Ovary (tissue), 9 donors: ENCODE results near the gene CEPT1. TPM values are rescaled to one million over a fixed set of nuclear protein-coding genes. Genes with fewer than 3 reads are reported as not detected.

Experiments
- DNase-seq, 5 donors: peaks; one replicate each; pipeline ENCODE4 v3.0.0-alpha.2; 2019 to 2020
- H3K27ac ChIP-seq, 2 donors: fragments of 200-600 bp; one replicate each; pipeline versions ENCODE4 v1.5.1 to v1.8.0; 2019 to 2022
- H3K27me3 ChIP-seq: fragments of 200-600 bp; one replicate; pipeline ENCODE4 v1.8.0; 2022
- H3K36me3 ChIP-seq: fragments of 200-600 bp; sonication (generic); one replicate; pipeline ENCODE4 v1.5.1; 2019
- H3K4me1 ChIP-seq: one replicate; pipeline ENCODE4 v1.8.1; 2013; ENCODE audit warnings: mild to moderate bottlenecking, moderate library complexity; ENCODE audit not compliant: insufficient read depth
- H3K4me3 ChIP-seq: fragments of 200-600 bp; sonication (generic); one replicate; pipeline ENCODE4 v1.5.1; 2017
- H3K9me3 ChIP-seq, 2 donors: fragments of 200-600 bp in 1 of 2; sonication (generic) in 1 of 2; one replicate each; pipeline versions ENCODE4 v1.5.1 to v1.8.1; 2013 to 2019; ENCODE audit warnings: mild to moderate bottlenecking in 1 of 2, moderate library complexity in 1 of 2
- EP300 ChIP-seq: sonication (generic); formaldehyde crosslinking; IDR thresholded peaks from one replicate; pipeline ENCODE4 v1.6.1; 2017; ENCODE audit warnings: antibody characterized with exemption
- POLR2A ChIP-seq: fragments of 450-650 bp; IDR thresholded peaks from one replicate; pipeline ENCODE4 v1.6.1; 2017; ENCODE audit warnings: antibody characterized with exemption, mild to moderate bottlenecking, moderate library complexity
- WGBS, 3 donors: extraction: QIAGEN DNeasy Blood & Tissue Kit in 1 of 3; methylation state at CpG; one replicate each; pipeline versions ENCODE4 v1.1.5 to v1.1.7; 2013 to 2017; 5-methylcytosine and 5-hydroxymethylcytosine counted together
- intact Hi-C, 4 donors: fragments of 100-400 bp; cut with DNase I; formaldehyde crosslinking; loops; one replicate each; pipeline versions ENCODE4 v1.11.0 to v1.15.1; 2022 to 2023
- polyA plus RNA-seq, 2 donors: library from polyadenylated mRNA; stranded (reverse); fragments of 200-250 nt in 1 of 2; fragments of 350-450 nt in 1 of 2; fragmentation: Illumina TruSeq in 1 of 2; extraction: RNeasy Lipid Tissue Mini Kit (QIAGEN cat#74804) in 1 of 2; gene quantifications; one replicate each; pipeline ENCODE4 v1.2.3, GENCODE V29; 2013 to 2014
- total RNA-seq, 7 donors: library from RNA; depleted of rRNA in 2 of 7; stranded (reverse); fragments of >200 nt in 2 of 7; fragmentation: NEBNext Ultra II Directional in 3 of 7; extraction: Animal tissue kit (Norgen Biotek cat#: 25700) in 3 of 7; gene quantifications; one replicate each; pipeline versions ENCODE4 v1.1.0 to v1.2.4, GENCODE V29; 2016 to 2023
- TF ChIP-seq, protein P1 (sequence below), 3 donors: fragments of 450-650 bp in 2 of 3; fragments of 200-600 bp in 1 of 3; IDR thresholded peaks; one replicate each; pipeline versions ENCODE4 v1.5.1 to v1.8.0; 2016 to 2022; ENCODE audit warnings: antibody characterized with exemption in 3 of 3, mild to moderate bottlenecking in 1 of 3
- donor health status: DM: no; HTN: no; CAD: no; lungs with moderate emphysema.
- donor health status: DM: no; HTN: no; CAD: no.
- donor health status: Bipolar disorder and iron deficiency.
- donor health status: DM: yes; HTN: yes; CAD: no.
- donor health status: DM: no; HTN: no; CAD: no.
- donor health status: DM: yes; HTN: yes; CAD: no.

CEPT1 gene
- total and polyA plus RNA-seq, 9 donors = 16.4 to 40.3 (median 32.4) TPM

DNA sequence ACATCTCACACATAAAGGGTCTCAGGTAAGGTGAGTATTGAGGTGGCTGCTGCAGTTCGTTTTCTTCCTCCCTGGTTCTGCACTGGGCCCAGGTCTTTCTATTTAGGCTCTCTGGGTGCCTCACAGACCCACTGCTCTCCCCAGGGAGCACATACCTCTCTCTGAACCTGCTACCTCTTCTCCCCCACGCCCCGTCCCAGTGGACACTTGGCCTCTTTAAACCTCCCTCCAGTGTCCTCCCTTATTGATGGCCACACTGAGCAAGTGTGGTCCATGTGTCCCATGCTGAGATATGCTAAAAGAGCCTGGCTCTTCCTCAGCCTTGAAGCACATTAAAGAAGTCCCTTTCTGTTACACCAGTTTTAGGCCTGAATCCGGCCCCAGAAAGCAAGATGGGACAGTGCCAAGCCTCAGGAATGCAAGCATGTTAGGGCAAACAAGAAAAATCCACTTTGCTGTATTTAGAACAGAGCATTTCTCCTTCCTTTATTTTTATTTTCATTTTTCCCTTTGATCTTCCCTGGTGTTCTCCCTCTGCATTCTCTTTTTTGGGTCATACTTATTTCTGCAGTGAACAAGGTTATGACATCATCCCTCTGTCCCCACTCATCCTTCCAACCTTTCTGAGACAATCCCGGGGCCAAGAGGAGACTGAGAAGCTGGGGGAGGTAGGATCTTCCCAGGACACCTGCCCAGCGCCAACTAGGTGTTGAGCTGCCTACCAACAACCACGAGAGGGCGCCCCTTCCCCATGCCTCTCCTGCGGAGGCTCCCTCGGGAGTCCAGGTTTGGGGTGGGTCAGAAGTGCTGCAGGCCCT lies 82.5 kb downstream of the CEPT1 start:
- Histone ChIP-seq H3K9me3 (no peaks in the 10 kb centered on the region), H3K27me3 (no peaks in the 10 kb centered on the region), H3K4me1 (no peaks in the 10 kb centered on the region), H3K27ac (no peak overlapping the region), H3K4me3 (no peak overlapping the region), H3K36me3 (no peaks in the 10 kb centered on the region)
- 26 to 31% (median 26%) methylated on average over 10 of the region's 10 CpGs for WGBS, 3 donors
- intact Hi-C loops = loop anchor here (5.0 to 10.0 kb wide), 5 partner anchors 172 to 552 kb away; no protein-coding TSS in a partner anchor
- DNase-seq = peak; percentile 59 to 77 (median 73)
- TF ChIP-seq, protein P1, sequence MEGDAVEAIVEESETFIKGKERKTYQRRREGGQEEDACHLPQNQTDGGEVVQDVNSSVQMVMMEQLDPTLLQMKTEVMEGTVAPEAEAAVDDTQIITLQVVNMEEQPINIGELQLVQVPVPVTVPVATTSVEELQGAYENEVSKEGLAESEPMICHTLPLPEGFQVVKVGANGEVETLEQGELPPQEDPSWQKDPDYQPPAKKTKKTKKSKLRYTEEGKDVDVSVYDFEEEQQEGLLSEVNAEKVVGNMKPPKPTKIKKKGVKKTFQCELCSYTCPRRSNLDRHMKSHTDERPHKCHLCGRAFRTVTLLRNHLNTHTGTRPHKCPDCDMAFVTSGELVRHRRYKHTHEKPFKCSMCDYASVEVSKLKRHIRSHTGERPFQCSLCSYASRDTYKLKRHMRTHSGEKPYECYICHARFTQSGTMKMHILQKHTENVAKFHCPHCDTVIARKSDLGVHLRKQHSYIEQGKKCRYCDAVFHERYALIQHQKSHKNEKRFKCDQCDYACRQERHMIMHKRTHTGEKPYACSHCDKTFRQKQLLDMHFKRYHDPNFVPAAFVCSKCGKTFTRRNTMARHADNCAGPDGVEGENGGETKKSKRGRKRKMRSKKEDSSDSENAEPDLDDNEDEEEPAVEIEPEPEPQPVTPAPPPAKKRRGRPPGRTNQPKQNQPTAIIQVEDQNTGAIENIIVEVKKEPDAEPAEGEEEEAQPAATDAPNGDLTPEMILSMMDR (IDR thresholded peaks at IDR 0.05) = peak; percentile 58 to 67 (median 63)
- TF ChIP-seq POLR2A = no peak

DNA sequence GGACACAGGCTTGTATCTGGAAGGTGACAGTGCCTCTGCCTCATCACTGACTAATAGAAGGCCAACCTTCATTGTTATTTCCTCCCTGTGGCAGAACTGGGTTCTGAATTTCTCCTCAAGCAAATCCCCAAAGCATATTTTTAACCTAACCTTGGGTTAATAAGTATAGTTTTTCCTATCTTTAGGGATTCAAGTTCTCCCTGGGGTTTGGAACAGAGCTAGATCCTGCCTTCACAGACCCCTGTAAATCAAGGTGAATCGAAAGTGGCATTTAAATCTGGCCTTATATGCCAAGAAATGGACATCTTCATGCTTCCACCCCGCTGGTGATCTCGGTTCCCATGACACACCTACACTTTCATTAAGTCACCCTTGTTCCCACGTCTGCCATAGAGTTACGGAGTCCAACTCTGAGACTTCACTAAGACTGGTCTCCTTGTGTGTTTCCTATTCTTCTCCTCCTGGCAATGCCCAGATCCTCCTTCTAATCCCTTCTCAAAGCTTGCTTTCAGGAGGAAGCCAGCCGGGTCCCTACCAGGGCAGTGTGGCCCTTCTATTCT lies 83.2 kb downstream of the CEPT1 start:
- Histone ChIP-seq H3K36me3 (no peaks in the 10 kb centered on the region), H3K27ac (no peak overlapping the region), H3K27me3 (no peaks in the 10 kb centered on the region), H3K9me3 (no peaks in the 10 kb centered on the region), H3K4me3 (no peak overlapping the region), H3K4me1 (peaks cover 2% of the 10 kb centered on the region)
- 86 to 92% (median 87%) methylated on average over 6 of the region's 6 CpGs for WGBS, 3 donors
- intact Hi-C loops = loop anchor here (5.0 to 10.0 kb wide), 5 partner anchors 172 to 552 kb away; no protein-coding TSS in a partner anchor
- no peak for DNase-seq
- TF ChIP-seq POLR2A (no peak), EP300 (no peak)
- TF ChIP-seq, protein P1 (IDR thresholded peaks at IDR 0.05) = peak in 1 of 3 donors; percentile 2

DNA sequence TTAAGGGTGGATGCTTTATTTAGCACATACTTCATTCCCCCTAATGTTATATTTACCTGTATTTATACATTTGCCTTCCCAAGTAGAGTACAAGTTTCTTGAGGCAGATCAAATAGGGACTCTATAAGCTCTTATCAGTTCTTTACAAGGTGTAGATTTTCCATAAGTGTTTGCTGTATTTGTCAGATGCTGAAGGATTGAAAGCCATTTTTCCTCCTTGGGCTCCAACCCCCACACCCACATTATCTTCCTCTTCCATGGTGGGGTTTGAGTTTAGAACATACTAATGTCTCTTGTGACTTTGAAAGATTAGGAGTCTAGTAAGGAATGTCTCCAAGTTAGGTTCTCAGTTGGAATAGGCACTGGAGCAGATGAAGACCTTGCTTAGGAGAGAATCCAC lies 85.1 kb downstream of the CEPT1 start:
- no peak for DNase-seq
- no peaks in the 10 kb centered on the region for H3K36me3 ChIP-seq
- H3K4me3 ChIP-seq = no peak overlapping the region
- no peak overlapping the region for H3K27ac ChIP-seq
- TF ChIP-seq POLR2A (no peak), EP300 (no peak)
- TF ChIP-seq, protein P1 (IDR thresholded peaks at IDR 0.05) = no peak
- peaks cover 4% of the 10 kb centered on the region for H3K4me1 ChIP-seq
- H3K27me3 ChIP-seq = no peaks in the 10 kb centered on the region
- intact Hi-C loops = loop anchor here in 3 of 4 donors (10.0 kb wide), 3 partner anchors 170 to 550 kb away; no protein-coding TSS in a partner anchor
- H3K9me3 ChIP-seq = no peaks in the 10 kb centered on the region

DNA sequence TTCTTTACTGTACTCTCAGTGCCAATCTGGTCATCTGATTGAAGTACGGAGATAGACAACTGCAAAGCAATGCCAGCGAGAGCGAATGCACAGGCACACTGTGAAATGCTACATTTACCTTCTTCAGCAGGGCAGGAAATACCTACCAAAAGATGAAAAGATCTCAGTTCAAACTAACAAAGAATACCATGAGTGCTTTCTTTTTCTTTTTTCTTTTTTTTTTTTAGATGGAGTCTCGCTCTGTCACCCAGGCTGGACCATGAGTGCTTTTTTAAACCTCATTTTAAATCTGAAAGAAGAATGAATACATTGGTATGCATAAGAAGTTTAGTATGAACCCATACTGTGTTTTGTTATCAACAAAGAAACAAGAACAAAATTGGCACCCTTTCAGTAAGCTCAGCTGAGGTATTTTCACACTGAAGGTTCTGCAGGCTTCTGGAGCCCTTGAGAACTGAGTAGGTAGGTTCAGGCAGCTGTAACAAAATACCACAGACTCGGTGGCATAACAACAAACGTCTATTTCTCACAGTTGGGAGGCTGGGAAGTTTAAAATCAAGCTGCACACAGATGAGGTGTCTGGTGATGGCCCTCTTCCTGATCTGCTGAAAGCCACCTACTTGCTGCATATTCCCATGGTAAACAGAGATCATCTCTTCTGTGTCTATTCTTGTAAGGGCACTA lies 85.8 kb downstream of the CEPT1 start:
- Histone ChIP-seq H3K4me1 (peaks cover 4% of the 10 kb centered on the region), H3K36me3 (no peaks in the 10 kb centered on the region), H3K4me3 (no peak overlapping the region), H3K27me3 (no peaks in the 10 kb centered on the region), H3K9me3 (no peaks in the 10 kb centered on the region), H3K27ac (no peak overlapping the region)
- TF ChIP-seq POLR2A = no peak
- TF ChIP-seq EP300 = no peak
- TF ChIP-seq, protein P1 (IDR thresholded peaks at IDR 0.05) = no peak
- 44 to 77% (median 62%) methylated on average over 6 of the region's 6 CpGs for WGBS, 3 donors
- intact Hi-C loops = loop anchor here in 3 of 4 donors (10.0 kb wide), 3 partner anchors 169 to 549 kb away; no protein-coding TSS in a partner anchor
- no peak for DNase-seq
